Upper lobe of left lung (tissue), 6 donors: ENCODE measurements around the gene GALNT16. TPM values are rescaled to one million over a fixed set of nuclear protein-coding genes. Genes with fewer than 3 reads are reported as not detected.

Experiments
- ATAC-seq, 2 donors: fragments of 200-7000 bp; cut with Tn5 transposase; one replicate each; pipeline ENCODE4 v1.9.1; 2022; ENCODE audit warnings: mild to moderate bottlenecking in 2 of 2, moderate library complexity in 2 of 2; ENCODE audit not compliant: low FRiP score in 2 of 2
- DNase-seq, 2 donors: peaks; one replicate each; pipeline ENCODE4 v3.0.0-alpha.2; 2019 to 2020
- H3K27ac ChIP-seq, 4 donors: fragments of 200-600 bp; sonication (generic); one replicate each; pipeline ENCODE4 v1.5.1; 2016 to 2019
- H3K27me3 ChIP-seq, 4 donors: fragments of 200-600 bp; sonication (generic); one replicate each; pipeline ENCODE4 v1.5.1; 2017 to 2019
- H3K36me3 ChIP-seq, 4 donors: fragments of 200-600 bp; sonication (generic); one replicate each; pipeline ENCODE4 v1.5.1; 2016 to 2019
- H3K4me1 ChIP-seq, 4 donors: fragments of 200-600 bp; sonication (generic); one replicate each; pipeline ENCODE4 v1.5.1; 2018 to 2019
- H3K4me3 ChIP-seq, 4 donors: fragments of 200-600 bp; sonication (generic); one replicate each; pipeline ENCODE4 v1.5.1; 2017 to 2019; ENCODE audit warnings: mild to moderate bottlenecking in 2 of 4, moderate library complexity in 1 of 4
- H3K9me3 ChIP-seq, 4 donors: fragments of 200-600 bp; sonication (generic); one replicate each; pipeline ENCODE4 v1.5.1; 2018 to 2019
- EP300 ChIP-seq, 4 donors: sonication (generic); formaldehyde crosslinking; IDR thresholded peaks; one replicate each; pipeline ENCODE4 v1.5.1; 2017; ENCODE audit warnings: antibody characterized with exemption in 4 of 4, control low read depth in 2 of 4
- POLR2A ChIP-seq, 4 donors: fragments of 450-650 bp; IDR thresholded peaks; one replicate each; pipeline ENCODE4 v1.5.1; 2016 to 2017; ENCODE audit warnings: antibody characterized with exemption in 4 of 4, mild to moderate bottlenecking in 2 of 4
- POLR2AphosphoS5 ChIP-seq, 2 donors: sonication (generic); formaldehyde crosslinking; IDR thresholded peaks; one replicate each; pipeline ENCODE4 v1.5.1; 2017; ENCODE audit warnings: antibody characterized with exemption in 2 of 2
- WGBS, 2 donors: methylation state at CpG; one replicate each; pipeline ENCODE4 v1.1.5; 2017 to 2018; 5-methylcytosine and 5-hydroxymethylcytosine counted together
- total RNA-seq, 6 donors: library from RNA; depleted of rRNA in 4 of 6; stranded (reverse); fragments of >200 nt in 4 of 6; gene quantifications; one replicate each; pipeline versions ENCODE4 v1.1.0 to v1.2.1, GENCODE V29; 2016 to 2021
- TF ChIP-seq, protein P1 (sequence below), 6 experiments: fragments of 450-650 bp in 4 of 6; fragments of 200-600 bp in 2 of 6; sonication (generic) in 2 of 6; IDR thresholded peaks; one replicate each; pipeline ENCODE4 v1.5.1; 2016 to 2019; ENCODE audit warnings: antibody characterized with exemption in 6 of 6
- donor health status: DM: no; HTN: no; CAD: no; lungs with moderate emphysema.
- donor health status: DM: no; HTN: yes; CAD: no; lungs with severe emphysema.

GALNT16 gene
- total RNA-seq, 6 donors from 2014 or later: under 0.01 to 8.4 (median 1.3) TPM

- Histone ChIP-seq H3K36me3 (no peaks in the 10 kb centered on the region), H3K27ac (no peak overlapping the region), H3K4me3 (no peak overlapping the region), H3K27me3 (no peaks in the 10 kb centered on the region), H3K4me1 (peaks cover 0 to 10% (median 4%) of the 10 kb centered on the region in 4 donors), H3K9me3 (no peaks in the 10 kb centered on the region)
- 75 to 83% methylated on average over 2 of the region's 2 CpGs for WGBS, 2 donors
- peak in 1 of 2 donors; percentile 15 for ATAC-seq
- DNase-seq: no peak
- TF ChIP-seq POLR2AphosphoS5 (IDR thresholded peaks at IDR 0.05) (no peak), EP300 (IDR thresholded peaks at IDR 0.05) (no peak), POLR2A (IDR thresholded peaks at IDR 0.05) (no peak)
- TF ChIP-seq, protein P1, sequence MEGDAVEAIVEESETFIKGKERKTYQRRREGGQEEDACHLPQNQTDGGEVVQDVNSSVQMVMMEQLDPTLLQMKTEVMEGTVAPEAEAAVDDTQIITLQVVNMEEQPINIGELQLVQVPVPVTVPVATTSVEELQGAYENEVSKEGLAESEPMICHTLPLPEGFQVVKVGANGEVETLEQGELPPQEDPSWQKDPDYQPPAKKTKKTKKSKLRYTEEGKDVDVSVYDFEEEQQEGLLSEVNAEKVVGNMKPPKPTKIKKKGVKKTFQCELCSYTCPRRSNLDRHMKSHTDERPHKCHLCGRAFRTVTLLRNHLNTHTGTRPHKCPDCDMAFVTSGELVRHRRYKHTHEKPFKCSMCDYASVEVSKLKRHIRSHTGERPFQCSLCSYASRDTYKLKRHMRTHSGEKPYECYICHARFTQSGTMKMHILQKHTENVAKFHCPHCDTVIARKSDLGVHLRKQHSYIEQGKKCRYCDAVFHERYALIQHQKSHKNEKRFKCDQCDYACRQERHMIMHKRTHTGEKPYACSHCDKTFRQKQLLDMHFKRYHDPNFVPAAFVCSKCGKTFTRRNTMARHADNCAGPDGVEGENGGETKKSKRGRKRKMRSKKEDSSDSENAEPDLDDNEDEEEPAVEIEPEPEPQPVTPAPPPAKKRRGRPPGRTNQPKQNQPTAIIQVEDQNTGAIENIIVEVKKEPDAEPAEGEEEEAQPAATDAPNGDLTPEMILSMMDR (IDR thresholded peaks at IDR 0.05): no peak
Observed at GRCh38 chr14:69318241-69318640, 58.3 kb downstream of the GALNT16 start.

GRCh38 chr14:69318901-69319475 lies 59.0 kb downstream of the GALNT16 start:
- 90 to 92% methylated on average over 4 to 8 of the region's 8 CpGs for WGBS, 2 donors

GRCh38 chr14:69319911-69320310 lies 60.0 kb downstream of the GALNT16 start:
- no peak for ATAC-seq

More at GRCh38 chr14:69318901-69319475, 59.0 kb downstream of the GALNT16 start:
- Histone ChIP-seq H3K27me3 (no peaks in the 10 kb centered on the region), H3K9me3 (no peaks in the 10 kb centered on the region), H3K4me1 (peaks cover 0 to 10% (median 4%) of the 10 kb centered on the region in 4 donors), H3K36me3 (no peaks in the 10 kb centered on the region), H3K4me3 (no peak overlapping the region), H3K27ac (no peak overlapping the region)
- TF ChIP-seq POLR2AphosphoS5 (IDR thresholded peaks at IDR 0.05) (no peak), EP300 (IDR thresholded peaks at IDR 0.05) (no peak), POLR2A (IDR thresholded peaks at IDR 0.05) (no peak)
- TF ChIP-seq, protein P1 (IDR thresholded peaks at IDR 0.05): no peak
- ATAC-seq (no peak), DNase-seq (no peak)

DNA sequence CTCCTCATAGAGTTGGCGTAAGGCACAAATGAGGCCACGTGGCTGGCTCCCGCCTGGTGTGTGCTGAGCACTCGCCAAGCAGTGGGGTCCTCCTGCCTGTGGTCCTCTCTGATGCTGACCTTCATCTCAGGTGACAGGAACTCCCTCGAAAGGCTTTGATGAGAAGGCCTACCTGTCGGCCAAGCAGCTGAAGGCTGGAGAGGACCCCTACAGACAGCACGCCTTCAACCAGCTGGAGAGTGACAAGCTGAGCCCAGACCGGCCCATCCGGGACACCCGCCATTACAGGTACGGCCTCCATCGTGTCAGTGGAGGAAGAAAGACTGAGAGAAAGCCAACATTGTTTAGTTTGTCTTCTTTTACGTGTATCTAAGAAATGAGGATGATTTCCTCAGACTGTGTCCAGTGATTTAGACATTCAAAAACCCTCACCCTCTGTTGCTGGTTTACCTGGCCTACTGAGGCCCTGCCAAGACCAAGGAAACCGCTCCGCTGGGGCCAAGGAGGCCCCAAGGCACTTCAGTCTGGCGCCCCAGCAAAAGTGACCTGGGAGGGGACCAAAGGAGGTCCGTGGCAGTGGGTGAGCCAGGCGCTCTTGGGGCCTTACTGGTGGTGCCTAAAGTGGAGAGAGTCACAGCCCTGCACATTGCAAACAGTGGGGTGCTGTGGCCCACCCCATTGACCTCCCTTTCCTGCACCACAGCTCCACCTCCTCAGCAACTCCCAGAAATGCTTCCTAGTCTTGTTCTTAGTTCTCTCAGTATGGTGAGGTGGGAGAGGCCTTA lies 60.8 kb downstream of the GALNT16 start:
- TF ChIP-seq POLR2A (IDR thresholded peaks at IDR 0.05) (no peak), POLR2AphosphoS5 (IDR thresholded peaks at IDR 0.05) (no peak), EP300 (IDR thresholded peaks at IDR 0.05) (no peak)
- TF ChIP-seq, protein P1 (IDR thresholded peaks at IDR 0.05): no peak
- H3K9me3 ChIP-seq: no peaks in the 10 kb centered on the region
- no peak overlapping the region for H3K27ac ChIP-seq
- H3K27me3 ChIP-seq: no peaks in the 10 kb centered on the region
- peaks cover 0 to 10% (median 4%) of the 10 kb centered on the region in 4 donors for H3K4me1 ChIP-seq
- no peaks in the 10 kb centered on the region for H3K36me3 ChIP-seq
- no peak for DNase-seq
- ATAC-seq: no peak
- H3K4me3 ChIP-seq: no peak overlapping the region
- 92 to 95% methylated on average over 17 to 18 of the region's 18 CpGs for WGBS, 2 donors

More at GRCh38 chr14:69319911-69320310, 60.0 kb downstream of the GALNT16 start:
- H3K4me1 ChIP-seq: peaks cover 0 to 10% (median 4%) of the 10 kb centered on the region in 4 donors
- no peak for TF ChIP-seq POLR2A (IDR thresholded peaks at IDR 0.05)
- TF ChIP-seq POLR2AphosphoS5 (IDR thresholded peaks at IDR 0.05): no peak
- TF ChIP-seq EP300 (IDR thresholded peaks at IDR 0.05): no peak
- TF ChIP-seq, protein P1 (IDR thresholded peaks at IDR 0.05): no peak
- no peak overlapping the region for H3K27ac ChIP-seq
- H3K4me3 ChIP-seq: no peak overlapping the region
- no peak for DNase-seq
- H3K9me3 ChIP-seq: no peaks in the 10 kb centered on the region
- WGBS, 2 donors: 97 to 98% methylated on average over 8 of the region's 8 CpGs
- no peaks in the 10 kb centered on the region for H3K36me3 ChIP-seq
- no peaks in the 10 kb centered on the region for H3K27me3 ChIP-seq
